Neural progenitor cell (in vitro differentiated cells): ENCODE data around the gene TEX13D. TPM values are rescaled to one million over a fixed set of nuclear protein-coding genes. Genes with fewer than 3 reads are reported as not detected.
A peak's percentile ranks its signal among the peaks of the same experiment; 100 is the strongest.
"Not testable (repeated sequence)": the region's sequence is repeated elsewhere in the genome, so short reads cannot be mapped to it uniquely, and the experiment has no call there.

Experiments used
- DNase-seq: peaks from one replicate; pipeline ENCODE4 v3.0.0-alpha.2; 2016; ENCODE audit warnings: low spot score
- H2AFZ ChIP-seq: fragments of 200-600 bp; sonication (generic); replicated peaks from 2 replicates; pipeline ENCODE4 v1.6.1; 2016; ENCODE audit warnings: antibody characterized with exemption
- H3F3A ChIP-seq: fragments of 200-600 bp; sonication (generic); 2 replicates; pipeline ENCODE4 v1.6.1; 2016; ENCODE audit warnings: antibody characterized with exemption, low read depth
- H3K27ac ChIP-seq: fragments of 200-600 bp; sonication (generic); 2 replicates; pipeline ENCODE4 v1.5.1; 2016; ENCODE audit warnings: mild to moderate bottlenecking
- H3K27me3 ChIP-seq: fragments of 200-600 bp; sonication (generic); 2 replicates; pipeline ENCODE4 v1.6.1; 2016; ENCODE audit warnings: mild to moderate bottlenecking, moderate library complexity
- H3K36me3 ChIP-seq: fragments of 200-600 bp; sonication (generic); 2 replicates; pipeline ENCODE4 v1.5.1; 2016
- H3K4me1 ChIP-seq: fragments of 200-600 bp; sonication (generic); 2 replicates; pipeline ENCODE4 v1.6.1; 2016; ENCODE audit warnings: mixed run types
- H3K4me2 ChIP-seq: fragments of 200-600 bp; sonication (generic); 2 replicates; pipeline ENCODE4 v1.6.1; 2016
- H3K4me3 ChIP-seq: fragments of 200-600 bp; sonication (generic); 2 replicates; pipeline ENCODE4 v1.5.1; 2016
- H3K79me2 ChIP-seq: fragments of 200-600 bp; sonication (generic); 2 replicates; pipeline ENCODE4 v1.6.1; 2016; ENCODE audit warnings: low read depth
- H3K9ac ChIP-seq: fragments of 200-600 bp; sonication (generic); 2 replicates; pipeline ENCODE4 v1.6.1; 2016
- H3K9me3 ChIP-seq: fragments of 200-600 bp; sonication (generic); 2 replicates; pipeline ENCODE4 v1.5.1; 2016; ENCODE audit warnings: low read depth
- H4K20me1 ChIP-seq: fragments of 200-600 bp; sonication (generic); 2 replicates; pipeline ENCODE4 v1.6.1; 2016; ENCODE audit warnings: low read depth
- H3K27ac Mint-ChIP-seq: 3 replicates; pipeline ENCODE4 v1.8.0; 2021; ENCODE audit warnings: mixed read lengths
- H3K27me3 Mint-ChIP-seq: 2 replicates; pipeline ENCODE4 v1.8.0; 2022; ENCODE audit warnings: low read depth, mild to moderate bottlenecking, inconsistent platforms, moderate library complexity, mixed read lengths; ENCODE audit not compliant: insufficient read depth
- H3K36me3 Mint-ChIP-seq: 3 replicates; pipeline ENCODE4 v1.8.0; 2021; ENCODE audit warnings: mixed read lengths
- H3K4me1 Mint-ChIP-seq: 3 replicates; pipeline ENCODE4 v1.8.0; 2021; ENCODE audit warnings: mixed read lengths
- H3K4me3 Mint-ChIP-seq: 3 replicates; pipeline ENCODE4 v1.8.0; 2021; ENCODE audit warnings: mild to moderate bottlenecking, moderate library complexity, mixed read lengths
- H3K9me3 Mint-ChIP-seq: 3 replicates; pipeline ENCODE4 v1.8.0; 2020; ENCODE audit warnings: mixed read lengths
- EZH2 ChIP-seq: fragments of 200-600 bp; sonication (generic); IDR thresholded peaks from 2 replicates; pipeline ENCODE4 v1.6.1; 2017; ENCODE audit warnings: antibody characterized with exemption, mild to moderate bottlenecking, moderate library complexity
- EZH2phosphoT487 ChIP-seq: fragments of 200-600 bp; sonication (generic); IDR thresholded peaks from 2 replicates; pipeline ENCODE4 v1.6.1; 2017; ENCODE audit warnings: antibody characterized with exemption
- total RNA-seq: library from RNA; depleted of rRNA; stranded (reverse); fragments of >200 nt; gene quantifications from 2 replicates; pipeline ENCODE4 v1.2.3, GENCODE V29; 2015; ENCODE audit warnings: low replicate concordance
- TF ChIP-seq, protein P1 (sequence below): fragments of 200-600 bp; sonication (generic); IDR thresholded peaks from 2 replicates; pipeline ENCODE4 v1.5.1; 2017; ENCODE audit warnings: antibody characterized with exemption, mild to moderate bottlenecking

The TEX13D gene
- total RNA-seq = not detected in 2 replicates

- DNase-seq = no peak
- Mint-ChIP-seq H3K27ac (peak within 1 kb of the TSS; percentile 90), H3K4me1 (no peaks in the 10 kb centered on the region), H3K27me3 (no peaks in the 10 kb centered on the region), H3K36me3 (no peaks in the 10 kb centered on the region), H3K4me3 (peak within 1 kb of the TSS; percentile 52), H3K9me3 (peaks cover 4% of the 10 kb centered on the region)
- TF ChIP-seq, protein P1, sequence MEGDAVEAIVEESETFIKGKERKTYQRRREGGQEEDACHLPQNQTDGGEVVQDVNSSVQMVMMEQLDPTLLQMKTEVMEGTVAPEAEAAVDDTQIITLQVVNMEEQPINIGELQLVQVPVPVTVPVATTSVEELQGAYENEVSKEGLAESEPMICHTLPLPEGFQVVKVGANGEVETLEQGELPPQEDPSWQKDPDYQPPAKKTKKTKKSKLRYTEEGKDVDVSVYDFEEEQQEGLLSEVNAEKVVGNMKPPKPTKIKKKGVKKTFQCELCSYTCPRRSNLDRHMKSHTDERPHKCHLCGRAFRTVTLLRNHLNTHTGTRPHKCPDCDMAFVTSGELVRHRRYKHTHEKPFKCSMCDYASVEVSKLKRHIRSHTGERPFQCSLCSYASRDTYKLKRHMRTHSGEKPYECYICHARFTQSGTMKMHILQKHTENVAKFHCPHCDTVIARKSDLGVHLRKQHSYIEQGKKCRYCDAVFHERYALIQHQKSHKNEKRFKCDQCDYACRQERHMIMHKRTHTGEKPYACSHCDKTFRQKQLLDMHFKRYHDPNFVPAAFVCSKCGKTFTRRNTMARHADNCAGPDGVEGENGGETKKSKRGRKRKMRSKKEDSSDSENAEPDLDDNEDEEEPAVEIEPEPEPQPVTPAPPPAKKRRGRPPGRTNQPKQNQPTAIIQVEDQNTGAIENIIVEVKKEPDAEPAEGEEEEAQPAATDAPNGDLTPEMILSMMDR = no peak
- TF ChIP-seq EZH2phosphoT487 (no peak), EZH2 (no peak)
- Histone ChIP-seq H2AFZ (no peak within 1 kb of the TSS), H4K20me1 (no peaks in the 10 kb centered on the region), H3K36me3 (no peaks in the 10 kb centered on the region), H3F3A (no peaks in the 10 kb centered on the region), H3K4me1 (no peaks in the 10 kb centered on the region), H3K9me3 (no peaks in the 10 kb centered on the region), H3K27ac (no peak within 1 kb of the TSS), H3K27me3 (no peaks in the 10 kb centered on the region), H3K4me3 (no peak within 1 kb of the TSS), H3K4me2 (no peak within 1 kb of the TSS), H3K79me2 (no peaks in the 10 kb centered on the region), H3K9ac (no peak within 1 kb of the TSS)
Observed at GRCh38 chrX:124332481-124333424, at the start of gene TEX13D. TEX13D (plus strand) TSS chrX:124332660; CDS start chrX:124332918, 258 bp downstream.

DNA sequence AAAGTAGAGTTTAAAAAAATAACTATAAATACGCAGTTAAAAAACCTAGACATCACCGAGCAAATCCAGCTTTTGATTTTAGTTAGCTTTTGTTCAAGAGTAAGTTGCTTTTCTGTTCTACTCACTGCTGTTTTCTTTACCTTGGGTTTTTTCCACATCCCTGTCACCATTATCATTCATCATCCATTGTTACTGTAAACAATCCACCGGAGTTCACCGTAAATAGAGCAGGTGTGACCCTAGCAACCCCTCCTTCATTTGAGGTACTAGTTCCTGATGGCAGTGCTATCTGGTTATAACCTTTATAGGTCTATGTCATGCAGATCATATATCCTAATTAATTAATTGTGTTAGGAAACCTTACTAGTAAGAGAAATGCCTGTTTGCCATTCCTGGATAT lies 43.0 kb upstream of the TEX13D start:
- H3F3A ChIP-seq = no peaks in the 10 kb centered on the region
- no peaks in the 10 kb centered on the region for H3K4me1 ChIP-seq
- no peaks in the 10 kb centered on the region for H3K27me3 ChIP-seq
- H3K9me3 Mint-ChIP-seq = peaks cover 3% of the 10 kb centered on the region
- no peak overlapping the region for H3K9ac ChIP-seq
- H3K27ac Mint-ChIP-seq = no peak overlapping the region
- TF ChIP-seq, protein P1 = no peak
- no peak for TF ChIP-seq EZH2
- TF ChIP-seq EZH2phosphoT487 = no peak
- no peak overlapping the region for H3K4me3 ChIP-seq
- H3K4me1 Mint-ChIP-seq = no peaks in the 10 kb centered on the region
- no peaks in the 10 kb centered on the region for H4K20me1 ChIP-seq
- H3K27ac ChIP-seq = no peak overlapping the region
- no peaks in the 10 kb centered on the region for H3K79me2 ChIP-seq
- DNase-seq = no peak
- no peak overlapping the region for H2AFZ ChIP-seq
- H3K9me3 ChIP-seq = no peaks in the 10 kb centered on the region
- H3K36me3 Mint-ChIP-seq = no peaks in the 10 kb centered on the region
- no peaks in the 10 kb centered on the region for H3K36me3 ChIP-seq
- no peak overlapping the region for H3K4me3 Mint-ChIP-seq
- H3K4me2 ChIP-seq = no peak overlapping the region
- H3K27me3 Mint-ChIP-seq = peaks cover under 1% of the 10 kb centered on the region

GRCh38 chrX:124293810-124294209 lies 38.6 kb upstream of the TEX13D start:
- no peaks in the 10 kb centered on the region for H3K79me2 ChIP-seq
- H3K27ac Mint-ChIP-seq = no peak overlapping the region
- TF ChIP-seq, protein P1 = no peak
- TF ChIP-seq EZH2 = no peak
- TF ChIP-seq EZH2phosphoT487 = no peak
- no peak overlapping the region for H2AFZ ChIP-seq
- DNase-seq = no peak
- no peaks in the 10 kb centered on the region for H3F3A ChIP-seq
- no peak overlapping the region for H3K9ac ChIP-seq
- no peaks in the 10 kb centered on the region for H3K9me3 ChIP-seq
- no peaks in the 10 kb centered on the region for H3K4me1 ChIP-seq
- H3K27me3 Mint-ChIP-seq = no peaks in the 10 kb centered on the region
- no peak overlapping the region for H3K27ac ChIP-seq
- no peaks in the 10 kb centered on the region for H3K36me3 Mint-ChIP-seq
- H3K9me3 Mint-ChIP-seq = peaks cover 3% of the 10 kb centered on the region
- no peaks in the 10 kb centered on the region for H4K20me1 ChIP-seq
- H3K4me3 ChIP-seq = no peak overlapping the region
- no peaks in the 10 kb centered on the region for H3K27me3 ChIP-seq
- no peak overlapping the region for H3K4me3 Mint-ChIP-seq
- H3K4me1 Mint-ChIP-seq = no peaks in the 10 kb centered on the region
- H3K36me3 ChIP-seq = no peaks in the 10 kb centered on the region
- H3K4me2 ChIP-seq = no peak overlapping the region

- not testable (repeated sequence) for H3K4me3 ChIP-seq, H3K27me3 ChIP-seq, H3K36me3 ChIP-seq, H3K4me3 Mint-ChIP-seq, H3K4me1 ChIP-seq, H3K27me3 Mint-ChIP-seq, H3K9me3 ChIP-seq, H3K36me3 Mint-ChIP-seq, H3K27ac Mint-ChIP-seq, H3K4me2 ChIP-seq, H3F3A ChIP-seq, H4K20me1 ChIP-seq, H3K9me3 Mint-ChIP-seq, H3K4me1 Mint-ChIP-seq, H3K9ac ChIP-seq, H3K27ac ChIP-seq, H3K79me2 ChIP-seq, H2AFZ ChIP-seq, DNase-seq
Observed at GRCh38 chrX:124299323-124299722, 33.1 kb upstream of the TEX13D start.
